ENCODE data around the gene TIMP1. TPM values are rescaled to one million over a fixed set of nuclear protein-coding genes. Genes with fewer than 3 reads are reported as not detected.

The TIMP1 gene
- total and polyA plus RNA-seq, 12 donors: 176 to 3,693 (median 704) TPM

DNA sequence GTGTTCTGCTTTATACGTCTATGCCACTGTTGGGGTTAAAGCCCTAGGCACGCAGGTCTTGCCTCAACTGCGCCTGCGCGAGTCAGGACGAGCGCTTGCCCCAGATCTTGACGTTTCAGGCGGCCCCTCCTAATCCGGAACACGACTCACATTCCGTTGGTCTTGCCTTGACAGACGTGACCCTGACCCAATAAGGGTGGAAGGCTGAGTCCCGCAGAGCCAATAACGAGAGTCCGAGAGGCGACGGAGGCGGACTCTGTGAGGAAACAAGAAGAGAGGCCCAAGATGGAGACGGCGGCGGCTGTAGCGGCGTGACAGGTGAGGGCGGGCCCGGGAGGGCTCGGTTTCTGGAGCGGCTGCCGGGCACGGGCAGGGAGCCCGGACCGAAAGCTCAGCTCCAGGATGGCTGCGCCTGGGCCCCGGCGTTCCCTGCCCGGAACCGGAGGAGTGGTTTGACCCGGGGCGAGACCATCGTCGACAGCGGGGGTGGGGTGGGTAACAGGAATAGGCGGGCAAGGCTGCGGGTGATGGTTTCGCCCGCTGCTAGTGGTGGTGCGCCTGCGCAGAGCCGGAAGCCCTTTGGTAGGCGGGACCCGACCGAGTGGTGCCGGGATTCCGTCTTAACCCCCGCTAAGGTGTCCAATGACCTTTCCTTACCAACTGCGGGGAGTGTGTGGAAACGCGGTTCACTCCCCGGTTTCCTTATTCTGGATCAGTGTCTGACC is 21.1 kb upstream of the TIMP1 start, which contains the start of gene ARAF:
Gene ARAF (plus strand): TSS at position 272 of the 725 bp plus-strand sequence. CDS start 1,763 bp downstream, outside the sequence.
- intact Hi-C loops (cut with DNase I): loop anchor here in 1 of 2 donors (10.0 kb wide), 1 partner anchor 84 kb away; no protein-coding TSS in a partner anchor
- 0 to 39% (median 14%) methylated on average over 4 to 59 of the region's 59 CpGs for WGBS, 4 donors
- Histone ChIP-seq H3K4me1 (replicated peaks in 1 of 2) (no peaks in the 10 kb centered on the region), H3K27me3 (no peaks in the 10 kb centered on the region), H3K9me3 (replicated peaks in 1 of 3) (no peaks in the 10 kb centered on the region), H3K27ac (peak within 1 kb of the TSS; percentile 81 to 99 (median 95)), H3K36me3 (replicated peaks in 1 of 2) (peaks cover 0 to 11% of the 10 kb centered on the region in 2 donors), H3K4me3 (peak within 1 kb of the TSS in 3 of 4 donors; percentile 52 to 63 (median 56))
- peak; percentile 97 to 100 (median 99) for DNase-seq
- TF ChIP-seq POLR2A (IDR thresholded peaks at IDR 0.05): peak; percentile 28 to 40
- TF ChIP-seq, protein P1, sequence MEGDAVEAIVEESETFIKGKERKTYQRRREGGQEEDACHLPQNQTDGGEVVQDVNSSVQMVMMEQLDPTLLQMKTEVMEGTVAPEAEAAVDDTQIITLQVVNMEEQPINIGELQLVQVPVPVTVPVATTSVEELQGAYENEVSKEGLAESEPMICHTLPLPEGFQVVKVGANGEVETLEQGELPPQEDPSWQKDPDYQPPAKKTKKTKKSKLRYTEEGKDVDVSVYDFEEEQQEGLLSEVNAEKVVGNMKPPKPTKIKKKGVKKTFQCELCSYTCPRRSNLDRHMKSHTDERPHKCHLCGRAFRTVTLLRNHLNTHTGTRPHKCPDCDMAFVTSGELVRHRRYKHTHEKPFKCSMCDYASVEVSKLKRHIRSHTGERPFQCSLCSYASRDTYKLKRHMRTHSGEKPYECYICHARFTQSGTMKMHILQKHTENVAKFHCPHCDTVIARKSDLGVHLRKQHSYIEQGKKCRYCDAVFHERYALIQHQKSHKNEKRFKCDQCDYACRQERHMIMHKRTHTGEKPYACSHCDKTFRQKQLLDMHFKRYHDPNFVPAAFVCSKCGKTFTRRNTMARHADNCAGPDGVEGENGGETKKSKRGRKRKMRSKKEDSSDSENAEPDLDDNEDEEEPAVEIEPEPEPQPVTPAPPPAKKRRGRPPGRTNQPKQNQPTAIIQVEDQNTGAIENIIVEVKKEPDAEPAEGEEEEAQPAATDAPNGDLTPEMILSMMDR (IDR thresholded peaks at IDR 0.05): no peak

DNA sequence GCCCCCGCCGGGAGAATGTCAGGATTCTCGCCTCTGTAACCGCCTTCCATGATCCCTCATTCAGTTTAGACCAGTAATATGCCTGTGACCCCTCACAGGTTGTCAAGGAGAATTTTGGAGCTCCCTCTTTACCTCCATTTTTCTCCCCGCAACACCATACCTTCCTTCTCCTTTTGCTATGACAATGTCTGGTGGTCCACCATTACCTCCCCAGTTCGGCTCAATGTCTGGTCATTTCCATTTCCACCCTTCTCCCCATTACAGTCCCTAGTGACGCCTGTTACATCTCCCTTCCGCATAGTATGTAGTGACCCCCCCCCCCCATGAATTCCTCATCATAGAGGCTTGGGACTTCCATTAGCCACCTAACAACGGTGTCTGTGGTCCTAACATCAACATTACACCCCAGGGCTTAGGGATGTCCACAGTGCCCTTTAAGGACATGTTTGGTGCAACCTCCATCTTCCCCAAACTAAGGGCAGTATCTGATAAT is 20.5 kb upstream of the TIMP1 start:
- WGBS, 4 donors: 4 to 39% (median 18%) methylated on average over 5 to 9 of the region's 9 CpGs
- H3K27ac ChIP-seq: peak overlapping the region in 3 of 5 donors; percentile 83 to 99 (median 95)
- TF ChIP-seq POLR2A (IDR thresholded peaks at IDR 0.05): no peak
- TF ChIP-seq, protein P1 (IDR thresholded peaks at IDR 0.05): no peak
- H3K4me3 ChIP-seq: peak overlapping the region in 2 of 4 donors; percentile 52 to 63
- H3K27me3 ChIP-seq: no peaks in the 10 kb centered on the region
- intact Hi-C loops (cut with DNase I): loop anchor here in 1 of 2 donors (10.0 kb wide), 1 partner anchor 83 kb away; no protein-coding TSS in a partner anchor
- H3K9me3 ChIP-seq (replicated peaks in 1 of 3): no peaks in the 10 kb centered on the region
- DNase-seq: no peak
- H3K4me1 ChIP-seq (replicated peaks in 1 of 2): no peaks in the 10 kb centered on the region
- peaks cover 0 to 14% of the 10 kb centered on the region in 2 donors for H3K36me3 ChIP-seq (replicated peaks in 1 of 2)

DNA sequence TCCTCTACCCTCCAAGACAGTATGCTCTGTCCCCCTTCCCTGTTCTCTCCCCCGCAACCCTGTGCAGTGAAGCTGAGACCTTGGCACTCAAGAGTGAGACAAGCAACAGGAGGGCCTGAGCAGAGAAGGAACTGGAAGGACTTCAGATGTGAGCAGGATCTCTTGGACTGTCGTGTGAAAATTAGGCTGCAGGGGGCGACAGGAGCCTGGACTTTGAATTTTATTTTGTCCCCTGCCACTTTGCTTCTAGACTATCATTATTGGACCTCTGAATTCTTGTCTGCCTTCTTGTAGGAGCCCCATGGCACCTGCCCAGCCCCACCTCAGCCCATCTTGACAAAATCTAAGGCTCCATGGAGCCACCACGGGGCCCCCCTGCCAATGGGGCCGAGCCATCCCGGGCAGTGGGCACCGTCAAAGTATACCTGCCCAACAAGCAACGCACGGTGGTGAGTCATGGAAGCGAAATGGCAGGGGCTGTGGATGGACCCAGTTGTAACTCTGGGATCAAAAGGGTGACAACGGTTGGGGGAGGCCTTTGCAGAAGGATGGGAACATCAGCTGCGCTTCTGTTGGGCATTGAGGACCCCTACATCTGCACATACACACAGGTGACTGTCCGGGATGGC is 19.5 kb upstream of the TIMP1 start:
- intact Hi-C loops (cut with DNase I): loop anchor here in 1 of 2 donors (10.0 kb wide), 1 partner anchor 82 kb away; no protein-coding TSS in a partner anchor
- no peak for TF ChIP-seq POLR2A (IDR thresholded peaks at IDR 0.05)
- TF ChIP-seq, protein P1 (IDR thresholded peaks at IDR 0.05): peak in 5 of 6 experiments; percentile 15 to 40 (median 36)
- DNase-seq: no peak
- no peaks in the 10 kb centered on the region for H3K4me1 ChIP-seq (replicated peaks in 1 of 2)
- no peaks in the 10 kb centered on the region for H3K9me3 ChIP-seq (replicated peaks in 1 of 3)
- H3K27me3 ChIP-seq: no peaks in the 10 kb centered on the region
- H3K4me3 ChIP-seq: no peak overlapping the region
- peaks cover 0 to 24% of the 10 kb centered on the region in 2 donors for H3K36me3 ChIP-seq (replicated peaks in 1 of 2)
- 68 to 75% (median 72%) methylated on average over 5 to 13 of the region's 13 CpGs for WGBS, 4 donors
- no peak overlapping the region for H3K27ac ChIP-seq

DNA sequence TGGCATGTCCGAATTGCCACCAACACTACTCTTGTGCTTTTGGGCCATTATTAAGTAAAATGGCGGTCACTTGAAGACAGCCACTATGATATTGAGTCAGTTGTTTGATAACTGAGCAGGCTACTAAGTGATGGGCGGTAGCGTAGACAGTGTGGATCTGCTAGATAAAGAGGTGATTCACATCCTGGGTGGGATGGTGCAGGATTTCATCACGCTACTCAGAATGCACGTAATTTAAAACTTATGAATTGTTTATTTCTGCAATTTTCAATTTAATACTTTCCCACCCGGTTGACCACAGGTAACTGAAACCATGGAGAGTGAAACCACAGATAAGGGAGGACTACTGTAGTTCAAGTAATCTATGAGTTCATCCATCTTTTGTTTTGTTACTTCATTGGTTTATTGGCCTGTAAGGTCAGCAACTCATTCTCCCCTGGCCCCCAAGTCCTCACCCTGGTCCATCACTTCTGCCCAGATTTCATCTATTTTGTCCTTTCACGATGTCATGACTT is 18.4 kb upstream of the TIMP1 start:
- Histone ChIP-seq H3K27me3 (no peaks in the 10 kb centered on the region), H3K9me3 (replicated peaks in 1 of 3) (no peaks in the 10 kb centered on the region), H3K4me3 (no peak overlapping the region), H3K27ac (no peak overlapping the region), H3K4me1 (replicated peaks in 1 of 2) (no peaks in the 10 kb centered on the region), H3K36me3 (replicated peaks in 1 of 2) (peaks cover 0 to 33% of the 10 kb centered on the region in 2 donors)
- whole genome bisulfite sequencing, 4 donors: 59 to 71% (median 68%) methylated on average over 8 of the region's 8 CpGs
- no peak for DNase-seq
- intact Hi-C loops (cut with DNase I): loop anchor here in 1 of 2 donors (10.0 kb wide), 1 partner anchor 81 kb away; no protein-coding TSS in a partner anchor
- TF ChIP-seq POLR2A (IDR thresholded peaks at IDR 0.05): no peak
- TF ChIP-seq, protein P1 (IDR thresholded peaks at IDR 0.05): no peak
